NT2/D1 (cell line): ENCODE measurements around the gene MACO1.

ENCODE experiments used
- DNase-seq: peaks from one replicate; pipeline ENCODE4 v3.0.0-alpha.2; 2011; ENCODE audit warnings: low read depth, low spot score
- H3K27me3 ChIP-seq: 2 replicates; pipeline ENCODE4 v1.6.0; 2011; ENCODE audit warnings: mild to moderate bottlenecking; ENCODE audit not compliant: insufficient read length, insufficient read depth
- H3K36me3 ChIP-seq: 2 replicates; pipeline ENCODE4 v1.6.1; 2011; ENCODE audit warnings: mild to moderate bottlenecking, low read length, mixed read lengths; ENCODE audit not compliant: insufficient read depth, insufficient read length
- H3K4me1 ChIP-seq: 2 replicates; pipeline ENCODE4 v1.5.1; 2011; ENCODE audit not compliant: insufficient read depth, insufficient read length
- H3K4me3 ChIP-seq: 2 replicates; pipeline ENCODE4 v1.5.1; 2011; ENCODE audit warnings: low read depth; ENCODE audit not compliant: insufficient read length
- H3K9ac ChIP-seq: 2 replicates; pipeline ENCODE4 v1.6.0; 2011; ENCODE audit warnings: low read depth; ENCODE audit not compliant: insufficient read length
- H3K9me3 ChIP-seq: 2 replicates; pipeline ENCODE4 v1.5.1; 2011; ENCODE audit warnings: mild to moderate bottlenecking, low read length; ENCODE audit not compliant: insufficient read depth
- SUZ12 ChIP-seq: IDR thresholded peaks from 2 replicates; pipeline ENCODE4 v1.6.1; 2011; ENCODE audit not compliant: insufficient read length, insufficient read depth; ENCODE audit errors: extremely low read depth
- YY1 ChIP-seq: IDR thresholded peaks from 2 replicates; pipeline ENCODE4 v1.6.1; 2011; ENCODE audit not compliant: insufficient read length, insufficient read depth
- ZNF274 ChIP-seq: IDR thresholded peaks from 2 replicates; pipeline ENCODE4 v1.6.1; 2011; ENCODE audit warnings: mild to moderate bottlenecking, low read depth, low read length

MACO1 gene

GRCh38 chr1:25425098-25426085, 5.3 kb upstream of the MACO1 start:
- H3K4me3 ChIP-seq: no peak overlapping the region
- H3K9ac ChIP-seq: no peak overlapping the region
- no peak for DNase-seq
- H3K27me3 ChIP-seq: peaks cover 11% of the 10 kb centered on the region
- TF ChIP-seq YY1: no peak
- no peak for TF ChIP-seq ZNF274
- no peak for TF ChIP-seq SUZ12
- no peaks in the 10 kb centered on the region for H3K9me3 ChIP-seq
- no peaks in the 10 kb centered on the region for H3K4me1 ChIP-seq
- no peaks in the 10 kb centered on the region for H3K36me3 ChIP-seq

- Histone ChIP-seq H3K27me3 (peaks cover 13% of the 10 kb centered on the region), H3K9me3 (no peaks in the 10 kb centered on the region), H3K4me1 (no peaks in the 10 kb centered on the region), H3K36me3 (no peaks in the 10 kb centered on the region), H3K9ac (no peak overlapping the region), H3K4me3 (no peak overlapping the region)
- no peak for TF ChIP-seq SUZ12
- TF ChIP-seq ZNF274: no peak
- no peak for TF ChIP-seq YY1
- no peak for DNase-seq
These were observed 3.0 kb upstream of the MACO1 start for GRCh38 chr1:25427696-25428095.

GRCh38 chr1:25428475-25429166, 2.1 kb upstream of the MACO1 start:
- DNase-seq: no peak
- H3K36me3 ChIP-seq: no peaks in the 10 kb centered on the region
- TF ChIP-seq SUZ12: no peak
- no peak for TF ChIP-seq YY1
- no peak for TF ChIP-seq ZNF274
- H3K4me3 ChIP-seq: no peak overlapping the region
- H3K9me3 ChIP-seq: no peaks in the 10 kb centered on the region
- H3K9ac ChIP-seq: no peak overlapping the region
- no peaks in the 10 kb centered on the region for H3K4me1 ChIP-seq
- H3K27me3 ChIP-seq: peaks cover 13% of the 10 kb centered on the region

GRCh38 chr1:25430967-25431881, 527 bp downstream of the MACO1 start:
- no peaks in the 10 kb centered on the region for H3K4me1 ChIP-seq
- peak overlapping the region; percentile 71 for H3K4me3 ChIP-seq
- peaks cover 13% of the 10 kb centered on the region for H3K27me3 ChIP-seq
- H3K9me3 ChIP-seq: no peaks in the 10 kb centered on the region
- no peak for DNase-seq
- no peak for TF ChIP-seq YY1
- peak overlapping the region; percentile 84 for H3K9ac ChIP-seq
- no peaks in the 10 kb centered on the region for H3K36me3 ChIP-seq

- peak overlapping the region; percentile 84 for H3K9ac ChIP-seq
- TF ChIP-seq SUZ12 (no peak), YY1 (no peak), ZNF274 (no peak)
- no peaks in the 10 kb centered on the region for H3K4me1 ChIP-seq
- H3K36me3 ChIP-seq: no peaks in the 10 kb centered on the region
- H3K4me3 ChIP-seq: peak overlapping the region; percentile 71
- no peak for DNase-seq
- no peaks in the 10 kb centered on the region for H3K9me3 ChIP-seq
- H3K27me3 ChIP-seq: peaks cover 13% of the 10 kb centered on the region
These were observed 1.4 kb downstream of the MACO1 start for GRCh38 chr1:25431955-25432719.

- DNase-seq: no peak
- Histone ChIP-seq H3K9me3 (no peaks in the 10 kb centered on the region), H3K9ac (no peak overlapping the region), H3K4me3 (no peak overlapping the region), H3K4me1 (no peaks in the 10 kb centered on the region), H3K27me3 (peaks cover 13% of the 10 kb centered on the region), H3K36me3 (no peaks in the 10 kb centered on the region)
- TF ChIP-seq SUZ12 (no peak), ZNF274 (no peak), YY1 (no peak)
These were observed 2.2 kb downstream of the MACO1 start for GRCh38 chr1:25432749-25433388.
